NT2/D1 (cell line): ENCODE results near the gene INO80D.

Experiments
- YY1 ChIP-seq: IDR thresholded peaks from 2 replicates; pipeline ENCODE4 v1.6.1; 2011; ENCODE audit not compliant: insufficient read length, insufficient read depth
- ZNF274 ChIP-seq: IDR thresholded peaks from 2 replicates; pipeline ENCODE4 v1.6.1; 2011; ENCODE audit warnings: mild to moderate bottlenecking, low read depth, low read length

GRCh38 chr2:205976120-205976814 is 109.7 kb downstream of the INO80D start:
- no peak for TF ChIP-seq YY1
- TF ChIP-seq ZNF274: no peak
